Parathyroid adenoma (tissue), 2 donors: ENCODE measurements around the gene MTHFSD.

ENCODE experiments used
- H2AFZ ChIP-seq: fragments of 300-600 bp; sonication (generic); one replicate; pipeline ENCODE4 v1.7.0; 2017; ENCODE audit warnings: antibody characterized with exemption, mild to moderate bottlenecking
- H3K27ac ChIP-seq: fragments of 300-600 bp; sonication (generic); one replicate; pipeline ENCODE4 v1.7.0; 2017
- H3K27me3 ChIP-seq: fragments of 300-600 bp; sonication (generic); one replicate; pipeline ENCODE4 v1.7.0; 2017; ENCODE audit warnings: low read length; ENCODE audit not compliant: control insufficient read depth, insufficient read depth
- H3K36me3 ChIP-seq: fragments of 300-600 bp; sonication (generic); one replicate; pipeline ENCODE4 v1.7.0; 2017; ENCODE audit warnings: low read length; ENCODE audit not compliant: control insufficient read depth, insufficient read depth
- H3K4me1 ChIP-seq: fragments of 300-600 bp; sonication (generic); one replicate; pipeline ENCODE4 v1.7.0; 2017; ENCODE audit warnings: control low read depth
- H3K4me2 ChIP-seq: fragments of 300-600 bp; sonication (generic); one replicate; pipeline ENCODE4 v1.7.0; 2017; ENCODE audit warnings: low read length
- H3K4me3 ChIP-seq: fragments of 300-600 bp; sonication (generic); one replicate; pipeline ENCODE4 v1.7.0; 2017; ENCODE audit warnings: low read depth, low read length
- H3K79me2 ChIP-seq: fragments of 300-600 bp; sonication (generic); one replicate; pipeline ENCODE4 v1.7.0; 2017; ENCODE audit warnings: control low read depth
- H3K9ac ChIP-seq: fragments of 300-600 bp; sonication (generic); one replicate; pipeline ENCODE4 v1.7.0; 2017; ENCODE audit warnings: mild to moderate bottlenecking
- H3K9me3 ChIP-seq: fragments of 300-600 bp; sonication (generic); one replicate; pipeline ENCODE4 v1.7.0; 2017; ENCODE audit warnings: low read length; ENCODE audit not compliant: control insufficient read depth
- TF ChIP-seq, protein P1 (sequence below): fragments of 300-600 bp; sonication (generic); IDR thresholded peaks from one replicate; pipeline ENCODE4 v1.7.0; 2017; ENCODE audit warnings: antibody characterized with exemption, mild to moderate bottlenecking
- donor health status: primary hyperparathyroidism.

The MTHFSD gene

DNA sequence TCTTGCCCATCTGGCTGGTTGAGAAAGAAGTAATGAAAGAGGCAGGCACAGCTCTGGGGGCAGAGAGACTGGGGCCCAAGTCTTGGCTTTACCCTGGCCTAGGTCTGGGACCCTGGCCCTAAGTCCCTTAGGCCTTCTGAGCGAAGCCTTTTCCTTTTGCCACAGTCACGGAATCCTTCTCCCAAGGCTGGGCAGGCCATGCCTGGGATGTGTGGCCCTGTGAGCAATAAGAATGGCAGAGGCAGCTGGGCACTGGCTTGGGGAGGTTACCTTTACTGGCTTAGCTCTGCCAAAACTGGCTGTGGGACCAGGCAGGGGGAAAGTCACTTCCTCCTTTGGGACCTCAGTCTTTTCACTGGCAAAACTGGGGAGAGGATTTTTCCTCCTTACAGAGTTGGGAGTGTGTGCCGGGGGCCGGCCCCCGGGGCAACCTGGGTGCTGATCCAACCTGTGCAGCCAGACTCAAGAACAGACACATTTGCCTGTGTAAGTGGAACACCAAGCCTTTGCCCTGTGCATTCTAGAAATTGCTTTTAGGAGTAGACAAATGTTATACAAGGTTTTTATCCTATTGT lies 31.8 kb downstream of the MTHFSD start:
- no peak overlapping the region for H3K4me3 ChIP-seq
- H3K9me3 ChIP-seq = no peaks in the 10 kb centered on the region
- H3K9ac ChIP-seq = no peak overlapping the region
- no peak overlapping the region for H3K4me2 ChIP-seq
- peaks cover 4% of the 10 kb centered on the region for H3K27me3 ChIP-seq
- peaks cover 3% of the 10 kb centered on the region for H3K4me1 ChIP-seq
- no peaks in the 10 kb centered on the region for H3K36me3 ChIP-seq
- TF ChIP-seq, protein P1, sequence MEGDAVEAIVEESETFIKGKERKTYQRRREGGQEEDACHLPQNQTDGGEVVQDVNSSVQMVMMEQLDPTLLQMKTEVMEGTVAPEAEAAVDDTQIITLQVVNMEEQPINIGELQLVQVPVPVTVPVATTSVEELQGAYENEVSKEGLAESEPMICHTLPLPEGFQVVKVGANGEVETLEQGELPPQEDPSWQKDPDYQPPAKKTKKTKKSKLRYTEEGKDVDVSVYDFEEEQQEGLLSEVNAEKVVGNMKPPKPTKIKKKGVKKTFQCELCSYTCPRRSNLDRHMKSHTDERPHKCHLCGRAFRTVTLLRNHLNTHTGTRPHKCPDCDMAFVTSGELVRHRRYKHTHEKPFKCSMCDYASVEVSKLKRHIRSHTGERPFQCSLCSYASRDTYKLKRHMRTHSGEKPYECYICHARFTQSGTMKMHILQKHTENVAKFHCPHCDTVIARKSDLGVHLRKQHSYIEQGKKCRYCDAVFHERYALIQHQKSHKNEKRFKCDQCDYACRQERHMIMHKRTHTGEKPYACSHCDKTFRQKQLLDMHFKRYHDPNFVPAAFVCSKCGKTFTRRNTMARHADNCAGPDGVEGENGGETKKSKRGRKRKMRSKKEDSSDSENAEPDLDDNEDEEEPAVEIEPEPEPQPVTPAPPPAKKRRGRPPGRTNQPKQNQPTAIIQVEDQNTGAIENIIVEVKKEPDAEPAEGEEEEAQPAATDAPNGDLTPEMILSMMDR = no peak
- no peak overlapping the region for H3K27ac ChIP-seq
- H3K79me2 ChIP-seq = no peaks in the 10 kb centered on the region
- no peak overlapping the region for H2AFZ ChIP-seq

DNA sequence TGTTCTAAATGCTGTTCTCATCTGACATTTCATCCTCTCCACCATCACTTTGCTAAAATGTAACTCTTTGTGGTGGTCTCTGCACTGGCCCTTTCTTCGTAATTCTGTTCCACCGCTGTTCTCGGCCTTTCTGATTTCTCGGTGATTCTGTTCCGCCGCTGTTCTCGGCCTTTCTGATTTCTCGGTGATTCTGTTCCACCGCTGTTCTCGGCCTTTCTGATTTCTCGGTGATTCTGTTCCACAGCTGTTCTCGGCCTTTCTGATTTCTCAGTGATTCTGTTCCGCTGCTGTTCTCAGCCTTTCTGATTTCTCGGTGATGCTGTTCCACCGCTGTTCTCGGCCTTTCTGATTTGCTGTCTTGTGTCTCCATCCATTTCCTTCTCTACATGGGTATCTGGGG lies 32.4 kb downstream of the MTHFSD start:
- Histone ChIP-seq H3K79me2 (no peaks in the 10 kb centered on the region), H3K4me3 (no peak overlapping the region), H2AFZ (no peak overlapping the region), H3K36me3 (no peaks in the 10 kb centered on the region), H3K27me3 (peaks cover 4% of the 10 kb centered on the region), H3K4me1 (peaks cover 3% of the 10 kb centered on the region), H3K4me2 (no peak overlapping the region), H3K9me3 (no peaks in the 10 kb centered on the region), H3K27ac (no peak overlapping the region), H3K9ac (no peak overlapping the region)
- TF ChIP-seq, protein P1 = no peak

DNA sequence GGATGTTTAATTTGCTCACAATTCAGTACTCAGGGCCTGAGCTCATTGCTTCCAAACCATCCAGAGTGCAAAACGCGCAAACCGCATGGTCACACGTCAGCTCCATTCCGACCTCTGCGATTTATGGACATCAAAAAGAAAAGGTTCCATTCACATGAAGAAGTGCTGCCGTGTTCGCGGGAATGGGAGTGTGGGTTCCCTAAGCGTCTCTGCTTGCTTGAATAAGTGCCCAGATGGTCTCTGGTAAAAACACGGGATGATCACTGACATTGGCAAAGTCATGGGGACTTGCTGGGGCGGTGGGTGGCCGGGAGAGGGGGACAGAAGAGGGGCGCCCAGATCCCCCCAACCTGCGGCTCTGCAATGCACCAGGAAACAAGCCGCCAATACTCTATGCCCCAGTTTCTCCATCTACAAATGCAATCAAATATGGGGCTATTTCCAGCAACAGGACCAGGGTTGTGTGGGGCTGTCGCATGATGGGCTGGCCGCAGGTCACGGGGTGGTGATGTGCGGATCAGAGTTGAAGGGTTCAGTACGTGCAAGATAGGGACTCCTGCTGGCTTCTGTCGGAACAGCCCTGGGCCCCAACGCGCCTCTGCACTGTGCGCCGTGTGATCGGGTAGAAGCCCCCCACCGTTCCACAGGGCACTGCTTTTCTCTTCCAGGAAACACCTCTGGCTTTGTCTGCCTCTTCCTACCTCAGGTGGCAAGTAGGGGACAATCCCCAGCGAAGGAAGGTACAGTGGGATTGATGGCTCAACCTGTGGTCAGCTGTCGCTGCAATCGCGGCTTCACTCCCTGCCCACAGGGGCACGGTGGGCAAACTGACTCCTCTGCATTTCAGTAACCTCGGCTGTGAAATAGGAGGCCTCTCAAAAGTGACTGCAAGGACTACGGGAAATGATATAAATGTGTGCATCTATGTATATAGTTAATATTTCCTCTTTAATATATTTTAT lies 33.5 kb downstream of the MTHFSD start:
- Histone ChIP-seq H3K36me3 (no peaks in the 10 kb centered on the region), H3K27ac (no peak overlapping the region), H2AFZ (no peak overlapping the region), H3K4me1 (no peaks in the 10 kb centered on the region), H3K9me3 (no peaks in the 10 kb centered on the region), H3K9ac (no peak overlapping the region), H3K4me3 (no peak overlapping the region), H3K79me2 (no peaks in the 10 kb centered on the region), H3K27me3 (peaks cover 8% of the 10 kb centered on the region), H3K4me2 (no peak overlapping the region)
- TF ChIP-seq, protein P1 = no peak

DNA sequence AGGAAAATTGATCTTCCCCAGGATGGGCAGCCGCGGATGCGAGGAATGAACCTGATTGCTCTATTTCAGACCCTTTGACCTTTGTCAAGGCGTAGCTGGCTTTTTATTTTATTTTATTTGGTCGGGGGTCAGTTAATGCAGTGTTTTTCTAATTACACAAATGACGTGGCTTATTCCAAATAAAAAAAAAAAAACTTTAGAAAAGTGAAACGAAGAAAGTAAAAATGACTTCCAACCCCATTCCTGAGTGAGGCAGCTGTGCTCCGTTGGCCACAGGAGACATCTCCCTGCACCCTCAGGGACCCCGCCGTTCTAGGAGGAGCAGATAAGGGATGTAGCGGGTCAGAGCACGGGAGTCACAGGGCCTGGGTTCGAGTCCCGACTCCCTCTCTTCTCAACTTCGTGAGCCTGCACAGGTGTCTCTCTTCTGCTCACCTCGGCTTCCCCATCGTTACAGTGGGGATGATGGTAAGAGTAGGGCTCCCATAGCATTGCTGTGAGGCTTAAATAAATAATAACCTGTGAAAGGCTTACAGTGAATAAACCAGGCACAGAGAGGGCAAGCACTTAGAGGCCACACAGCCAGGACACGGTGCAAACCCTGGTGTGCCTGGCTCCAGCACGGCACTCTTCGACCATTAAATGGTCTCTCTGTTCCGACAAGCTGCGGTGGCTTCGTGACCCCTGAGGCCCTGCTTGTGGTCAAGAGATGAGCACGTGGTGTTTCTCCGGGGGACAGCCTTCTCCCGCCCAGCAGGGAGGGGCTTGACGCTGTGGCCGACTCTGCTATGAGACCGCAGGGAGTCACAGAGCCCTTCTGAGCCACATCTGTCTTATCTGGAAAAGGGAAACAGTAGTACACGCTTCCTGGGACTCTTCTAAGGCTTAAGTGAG lies 34.5 kb downstream of the MTHFSD start:
- Histone ChIP-seq H3K27me3 (peaks cover 8% of the 10 kb centered on the region), H3K9ac (no peak overlapping the region)

More for the DNA sequence above, 34.5 kb downstream of the MTHFSD start:
- TF ChIP-seq, protein P1 = no peak
- Histone ChIP-seq H3K27ac (no peak overlapping the region), H3K79me2 (no peaks in the 10 kb centered on the region), H2AFZ (no peak overlapping the region), H3K4me1 (no peaks in the 10 kb centered on the region), H3K9me3 (no peaks in the 10 kb centered on the region), H3K4me2 (peak overlapping the region; percentile 9), H3K4me3 (no peak overlapping the region), H3K36me3 (no peaks in the 10 kb centered on the region)
